Measurements from ENCODE around the gene SFXN3. TPM values are rescaled to one million over a fixed set of nuclear protein-coding genes. Genes with fewer than 3 reads are reported as not detected.

SFXN3 gene
- total and polyA plus RNA-seq, 2 experiments from 2014 or later, result 58.8 to 79.8 TPM

GRCh38 chr10:101056365-101057151 lies 25.5 kb downstream of the SFXN3 start:
- DNase-seq, result no peak
- Histone ChIP-seq H3K9ac (no peak overlapping the region), H3K36me3 (ENCODE audit: low read depth) (no peaks in the 10 kb centered on the region), H3K4me3 (no peak overlapping the region), H3K9me2 (ENCODE audit: insufficient read depth) (no peaks in the 10 kb centered on the region), H3K79me2 (ENCODE audit: insufficient read depth) (peaks cover 37% of the 10 kb centered on the region), H3K27ac (no peak overlapping the region), H3K4me2 (ENCODE audit: unreplicated experiment) (no peak overlapping the region), H3K27me3 (replicated peaks; ENCODE audit: insufficient read depth) (no peaks in the 10 kb centered on the region), H4K20me1 (ENCODE audit: insufficient read depth) (no peaks in the 10 kb centered on the region), H3K9me3 (ENCODE audit: low read depth) (no peaks in the 10 kb centered on the region), H2AFZ (no peak overlapping the region), H3F3A (ENCODE audit: insufficient read depth) (peaks cover 32% of the 10 kb centered on the region), H3K4me1 (ENCODE audit: insufficient read depth) (peaks cover 26% of the 10 kb centered on the region)
- in situ Hi-C loops (cut with MboI), result no loop called here
- TF ChIP-seq EZH2phosphoT487 (IDR thresholded peaks at IDR 0.05; ENCODE audit: insufficient read depth, low read depth), result no peak
- TF ChIP-seq EZH2 (IDR thresholded peaks at IDR 0.05; ENCODE audit: insufficient read depth, poor library complexity, severe bottlenecking), result no peak
- WGBS, 2 experiments (ENCODE audit: low coverage in 1 of 2, low lambda C conversion rate in 2 of 2, missing lambda C conversion rate in 2 of 2), result 96 to 97% methylated on average over 4 of the region's 4 CpGs

- Histone ChIP-seq H4K20me1 (ENCODE audit: insufficient read depth) (no peaks in the 10 kb centered on the region), H3K9me3 (ENCODE audit: low read depth) (no peaks in the 10 kb centered on the region)
- WGBS, 2 experiments (ENCODE audit: low coverage in 1 of 2, low lambda C conversion rate in 2 of 2, missing lambda C conversion rate in 2 of 2), result 1% methylated on average over 37 of the region's 37 CpGs
These were observed 29.3 kb downstream of the SFXN3 start for GRCh38 chr10:101060036-101060950.

GRCh38 chr10:101060951-101061623 lies 30.1 kb downstream of the SFXN3 start:
- TF ChIP-seq EZH2 (IDR thresholded peaks at IDR 0.05; ENCODE audit: insufficient read depth, poor library complexity, severe bottlenecking), result no peak
- TF ChIP-seq EZH2phosphoT487 (IDR thresholded peaks at IDR 0.05; ENCODE audit: insufficient read depth, low read depth), result no peak
- peak overlapping the region; percentile 95 for H3K27ac ChIP-seq
- no peaks in the 10 kb centered on the region for H3K27me3 ChIP-seq (replicated peaks; ENCODE audit: insufficient read depth)
- H3K79me2 ChIP-seq (ENCODE audit: insufficient read depth), result peaks cover 53% of the 10 kb centered on the region
- H2AFZ ChIP-seq, result peak overlapping the region; percentile 96
- in situ Hi-C loops (cut with MboI), result no loop called here
- H3K9ac ChIP-seq, result peak overlapping the region; percentile 93
- peak; percentile 94 for DNase-seq
- H3K36me3 ChIP-seq (ENCODE audit: low read depth), result no peaks in the 10 kb centered on the region
- H3F3A ChIP-seq (ENCODE audit: insufficient read depth), result peaks cover 20% of the 10 kb centered on the region
- H3K4me1 ChIP-seq (ENCODE audit: insufficient read depth), result peaks cover 24% of the 10 kb centered on the region
- no peaks in the 10 kb centered on the region for H3K9me3 ChIP-seq (ENCODE audit: low read depth)
- H3K4me3 ChIP-seq, result peak overlapping the region; percentile 97
- no peaks in the 10 kb centered on the region for H4K20me1 ChIP-seq (ENCODE audit: insufficient read depth)
- no peaks in the 10 kb centered on the region for H3K9me2 ChIP-seq (ENCODE audit: insufficient read depth)
- peak overlapping the region; percentile 95 for H3K4me2 ChIP-seq (ENCODE audit: unreplicated experiment)
- 1% methylated on average over 54 to 56 of the region's 67 CpGs for WGBS, 2 experiments (ENCODE audit: low coverage in 1 of 2, low lambda C conversion rate in 2 of 2, missing lambda C conversion rate in 2 of 2)

More at GRCh38 chr10:101060036-101060950, 29.3 kb downstream of the SFXN3 start:
- Histone ChIP-seq H3K9ac (peak overlapping the region; percentile 93), H3K36me3 (ENCODE audit: low read depth) (no peaks in the 10 kb centered on the region), H3K4me1 (ENCODE audit: insufficient read depth) (peaks cover 17% of the 10 kb centered on the region), H3K27ac (peak overlapping the region; percentile 95), H3F3A (ENCODE audit: insufficient read depth) (peaks cover 13% of the 10 kb centered on the region), H3K9me2 (ENCODE audit: insufficient read depth) (no peaks in the 10 kb centered on the region), H3K79me2 (ENCODE audit: insufficient read depth) (peaks cover 58% of the 10 kb centered on the region), H2AFZ (peak overlapping the region; percentile 96), H3K4me3 (peak overlapping the region; percentile 97), H3K27me3 (replicated peaks; ENCODE audit: insufficient read depth) (no peaks in the 10 kb centered on the region), H3K4me2 (ENCODE audit: unreplicated experiment) (peak overlapping the region; percentile 95)
- TF ChIP-seq EZH2phosphoT487 (IDR thresholded peaks at IDR 0.05; ENCODE audit: insufficient read depth, low read depth) (no peak), EZH2 (IDR thresholded peaks at IDR 0.05; ENCODE audit: insufficient read depth, poor library complexity, severe bottlenecking) (no peak)
- DNase-seq, result peak; percentile 97
- in situ Hi-C loops (cut with MboI), result no loop called here

All from GM23248 (cell line).